Dermis microvascular lymphatic vessel endothelial cell (primary cell): Measurements from ENCODE around the gene SLC28A1. TPM values are rescaled to one million over a fixed set of nuclear protein-coding genes. Genes with fewer than 3 reads are reported as not detected.

Experiments used
- DNase-seq, 2 donors: peaks; one replicate each; pipeline versions ENCODE4 v3.0.0 to v3.0.0-alpha.2; 2010; ENCODE audit warnings: low read depth in 2 of 2
- total RNA-seq: library from RNA; depleted of rRNA; stranded (reverse); fragments of >200 nt; gene quantifications from 2 replicates; pipeline ENCODE4 v1.2.1, GENCODE V29; 2014

The SLC28A1 gene
- total RNA-seq, 1 donor from 2014 or later: not detected

DNA sequence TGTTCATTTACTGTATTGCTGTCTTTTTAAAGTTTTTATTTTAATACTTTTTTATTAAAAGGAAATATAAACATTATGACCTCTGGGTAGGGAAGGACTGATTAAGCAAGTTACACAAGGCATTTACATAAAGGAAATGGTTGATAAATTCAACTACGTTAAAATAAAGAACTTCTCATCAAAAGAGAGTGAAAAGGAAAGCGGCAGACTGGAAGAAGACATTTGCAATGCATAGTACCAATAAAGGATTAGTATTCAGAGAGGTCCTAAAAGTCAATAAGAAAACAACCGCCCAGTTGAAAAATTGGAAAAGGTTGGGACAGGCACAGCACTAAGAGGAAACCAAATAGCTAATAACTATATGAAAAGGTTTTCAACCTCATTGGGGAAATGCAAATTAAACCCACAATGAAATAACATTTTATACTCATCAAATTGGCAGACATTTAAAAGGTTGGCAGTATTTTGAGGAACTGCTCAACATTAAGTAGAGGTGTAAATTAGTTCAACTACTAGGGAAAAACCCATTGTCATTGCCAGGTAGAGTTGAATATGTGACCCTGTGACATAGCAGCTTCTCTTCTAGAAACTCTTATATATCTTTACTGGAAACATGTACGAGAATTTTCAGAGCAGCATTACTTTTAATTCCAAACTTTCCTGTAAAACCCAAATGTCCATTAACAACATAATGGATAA is 106.7 kb downstream of the SLC28A1 start:
- DNase-seq: no peak

DNA sequence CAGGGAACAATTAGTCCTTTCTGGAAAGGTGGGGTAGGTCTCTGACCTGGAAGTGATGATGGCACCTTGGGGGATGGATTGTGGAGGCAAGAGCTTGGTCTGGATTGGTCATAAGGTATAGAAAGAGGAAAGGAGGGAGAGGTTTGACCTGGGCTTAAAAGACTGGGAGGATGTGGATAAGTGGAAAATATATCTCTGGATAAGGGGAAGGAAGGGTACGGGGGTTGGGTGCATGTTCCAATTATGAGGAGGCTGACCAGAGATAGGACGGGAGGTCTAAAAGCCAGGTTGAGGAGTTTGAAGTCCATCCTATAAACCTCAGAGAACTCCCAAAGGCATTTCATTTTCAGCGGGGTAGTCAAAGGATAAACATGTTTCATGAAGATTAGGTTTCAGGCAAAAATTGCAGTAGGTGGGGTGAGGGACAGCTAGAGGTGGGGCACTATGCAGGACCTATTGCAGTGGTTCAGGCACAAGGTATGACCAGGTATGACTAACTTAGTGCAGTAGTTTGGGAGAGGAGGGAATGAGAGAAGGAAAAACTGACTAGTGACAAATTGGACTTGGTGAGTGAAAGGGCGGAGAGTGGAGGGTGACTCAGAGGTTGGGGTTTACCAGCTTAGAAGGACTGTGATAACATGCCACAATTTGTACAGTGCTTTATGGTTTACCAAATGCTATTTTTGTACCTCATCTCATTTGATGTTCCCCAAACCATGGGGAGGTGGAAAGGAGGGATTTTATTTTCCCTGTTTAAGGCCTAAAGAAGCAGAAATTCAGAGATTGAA is 107.9 kb downstream of the SLC28A1 start:
- DNase-seq: peak; percentile 49 to 85

Other genes with a start within 250 kb of the SLC28A1 start
- gene WDR73, start 230.4 kb upstream of the SLC28A1 start, total RNA-seq: 16.2 and 17.5 TPM in 2 replicates
- gene NMB, start 226.5 kb upstream of the SLC28A1 start, total RNA-seq: 6.0 and 7.6 TPM in 2 replicates
- 202 and 227 TPM in 2 replicates for gene SEC11A, start 168.5 kb upstream of the SLC28A1 start, total RNA-seq
- 2.7 and 6.4 TPM in 2 replicates for gene ZNF592, start 136.1 kb upstream of the SLC28A1 start, total RNA-seq
- 19.5 and 52.6 TPM in 2 replicates for gene ALPK3, start 67.3 kb upstream of the SLC28A1 start, total RNA-seq
- 50.2 and 78.3 TPM in 2 replicates for gene PDE8A, start 97.2 kb downstream of the SLC28A1 start, total RNA-seq